Activated CD8-positive, alpha-beta T cell treated with anti-CD3 and anti-CD28 coated beads for 36 hours (primary cell): ENCODE measurements around the gene ANKRD13C. TPM values are rescaled to one million over a fixed set of nuclear protein-coding genes. Genes with fewer than 3 reads are reported as not detected.

Source experiments
- ATAC-seq: fragments of 200-7000 bp; cut with Tn5 transposase; one replicate; pipeline ENCODE4 v1.10.0; 2021; ENCODE audit warnings: mild to moderate bottlenecking, moderate library complexity
- CTCF ChIA-PET: fragments of 350-600 bp; sonication (Branson Sonifier 250); formaldehyde crosslinking; loops from one replicate; lab custom pipeline; 2021; ENCODE audit warnings: antibody characterized with exemption; lab: Charles Lee
- POLR2A ChIA-PET: fragments of 350-600 bp; sonication (Branson Sonifier 250); formaldehyde crosslinking; loops from one replicate; lab custom pipeline; 2021; ENCODE audit warnings: antibody characterized with exemption; lab: Charles Lee
- DNase-seq: peaks from one replicate; pipeline ENCODE4 v3.0.0-alpha.2; 2020
- H3K27ac Mint-ChIP-seq: one replicate; pipeline ENCODE4 v1.8.0; 2021; ENCODE audit warnings: mild to moderate bottlenecking, mixed read lengths
- H3K27me3 Mint-ChIP-seq: one replicate; pipeline ENCODE4 v1.8.0; 2021; ENCODE audit warnings: mixed read lengths
- H3K36me3 Mint-ChIP-seq: one replicate; pipeline ENCODE4 v1.8.0; 2021; ENCODE audit warnings: low read depth, mixed read lengths
- H3K4me1 Mint-ChIP-seq: one replicate; pipeline ENCODE4 v1.8.0; 2021; ENCODE audit warnings: low read depth, mixed read lengths
- H3K4me3 Mint-ChIP-seq: one replicate; pipeline ENCODE4 v1.8.0; 2021; ENCODE audit warnings: mild to moderate bottlenecking, moderate library complexity, mixed read lengths
- H3K9me3 Mint-ChIP-seq: one replicate; pipeline ENCODE4 v1.8.0; 2021; ENCODE audit warnings: mixed read lengths
- intact Hi-C: fragments of 100-400 bp; cut with micrococcal nuclease; formaldehyde crosslinking; loops from one replicate; pipeline ENCODE4 v1.10.0; 2022
- total RNA-seq, 2 experiments: library from RNA; stranded (reverse); gene quantifications; one replicate each; pipeline ENCODE4 v1.2.3, GENCODE V29; 2021
- TF ChIP-seq, protein P1 (sequence below): fragments of 200-600 bp; IDR thresholded peaks from one replicate; pipeline ENCODE4 v1.8.0; 2022; ENCODE audit warnings: antibody characterized with exemption, mild to moderate bottlenecking

The ANKRD13C gene
- total RNA-seq, 2 experiments from 2014 or later, result 15.1 to 16.9 TPM

DNA sequence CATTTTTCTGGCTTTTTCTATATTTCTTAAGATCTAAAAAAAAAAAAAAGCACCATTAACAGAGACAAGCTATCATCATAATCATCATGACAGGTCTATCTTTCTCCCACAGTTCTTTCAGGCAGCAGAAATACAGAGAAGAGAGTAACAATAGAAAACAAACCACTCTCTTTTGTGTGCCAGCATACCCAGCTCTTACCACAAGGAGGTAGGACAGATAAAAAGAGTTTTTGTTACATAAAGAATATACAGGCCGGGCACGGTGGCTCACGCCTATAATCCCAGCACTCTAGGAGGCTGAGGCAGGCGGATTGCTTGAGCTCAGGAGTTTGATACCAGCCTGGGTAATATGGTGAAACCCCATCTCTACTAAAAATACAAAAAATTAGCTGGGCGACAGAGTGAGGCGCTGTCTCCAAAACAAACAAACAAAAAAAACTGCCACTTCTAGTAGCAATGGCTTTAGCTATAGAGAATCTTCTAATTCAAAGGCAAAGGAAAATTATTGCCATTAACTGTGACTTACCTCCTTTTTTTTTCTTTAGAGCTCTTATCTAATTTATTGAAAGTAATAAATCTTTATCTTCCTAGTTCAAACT is 39.7 kb downstream of the ANKRD13C start:
- H3K27ac Mint-ChIP-seq, result no peak overlapping the region
- ATAC-seq (no peak), DNase-seq (no peak)
- TF ChIP-seq, protein P1, sequence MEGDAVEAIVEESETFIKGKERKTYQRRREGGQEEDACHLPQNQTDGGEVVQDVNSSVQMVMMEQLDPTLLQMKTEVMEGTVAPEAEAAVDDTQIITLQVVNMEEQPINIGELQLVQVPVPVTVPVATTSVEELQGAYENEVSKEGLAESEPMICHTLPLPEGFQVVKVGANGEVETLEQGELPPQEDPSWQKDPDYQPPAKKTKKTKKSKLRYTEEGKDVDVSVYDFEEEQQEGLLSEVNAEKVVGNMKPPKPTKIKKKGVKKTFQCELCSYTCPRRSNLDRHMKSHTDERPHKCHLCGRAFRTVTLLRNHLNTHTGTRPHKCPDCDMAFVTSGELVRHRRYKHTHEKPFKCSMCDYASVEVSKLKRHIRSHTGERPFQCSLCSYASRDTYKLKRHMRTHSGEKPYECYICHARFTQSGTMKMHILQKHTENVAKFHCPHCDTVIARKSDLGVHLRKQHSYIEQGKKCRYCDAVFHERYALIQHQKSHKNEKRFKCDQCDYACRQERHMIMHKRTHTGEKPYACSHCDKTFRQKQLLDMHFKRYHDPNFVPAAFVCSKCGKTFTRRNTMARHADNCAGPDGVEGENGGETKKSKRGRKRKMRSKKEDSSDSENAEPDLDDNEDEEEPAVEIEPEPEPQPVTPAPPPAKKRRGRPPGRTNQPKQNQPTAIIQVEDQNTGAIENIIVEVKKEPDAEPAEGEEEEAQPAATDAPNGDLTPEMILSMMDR, result no peak
- H3K27me3 Mint-ChIP-seq, result no peaks in the 10 kb centered on the region
- CTCF ChIA-PET, result interaction anchor here (0.9 to 1.2 kb wide), 3 partner anchors 11 to 96 kb away, joined by 3 read pairs; no protein-coding TSS in a partner anchor
- POLR2A ChIA-PET, result no interaction called here
- H3K9me3 Mint-ChIP-seq, result no peaks in the 10 kb centered on the region
- intact Hi-C loops, result no loop called here
- H3K4me1 Mint-ChIP-seq, result peaks cover 14% of the 10 kb centered on the region
- no peak overlapping the region for H3K4me3 Mint-ChIP-seq
- H3K36me3 Mint-ChIP-seq, result peaks cover 4% of the 10 kb centered on the region

DNA sequence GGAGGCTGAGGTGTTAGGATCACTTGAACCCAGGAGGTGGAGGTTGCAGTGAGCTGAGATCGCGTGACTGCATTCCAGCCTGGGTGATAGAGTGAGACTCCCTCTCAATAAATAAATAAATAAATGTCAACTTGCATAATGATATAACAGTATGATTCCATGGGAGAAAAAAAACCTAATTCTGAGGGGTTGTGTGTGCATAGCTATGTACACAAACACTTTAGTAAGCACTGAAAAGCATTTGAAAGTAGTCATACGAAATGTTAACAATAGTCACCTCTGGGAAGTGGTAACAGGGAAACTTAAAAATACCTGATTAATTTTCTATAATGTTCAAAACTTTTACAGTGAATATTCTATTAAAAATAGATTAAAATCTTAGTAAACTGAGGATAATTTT is 43.2 kb downstream of the ANKRD13C start:
- Mint-ChIP-seq H3K4me3 (no peak overlapping the region), H3K27me3 (no peaks in the 10 kb centered on the region), H3K4me1 (peaks cover 7% of the 10 kb centered on the region), H3K9me3 (no peaks in the 10 kb centered on the region), H3K27ac (no peak overlapping the region), H3K36me3 (peaks cover 6% of the 10 kb centered on the region)
- ATAC-seq, result no peak
- POLR2A ChIA-PET, result interaction anchor here (0.6 kb wide), 1 partner anchor 40 kb away, joined by 3 read pairs; no protein-coding TSS in a partner anchor
- intact Hi-C loops, result no loop called here
- DNase-seq, result no peak
- CTCF ChIA-PET, result interaction anchor here (1.1 kb wide), 1 partner anchor 10 kb away, joined by 3 read pairs; no protein-coding TSS in a partner anchor
- TF ChIP-seq, protein P1, result no peak

DNA sequence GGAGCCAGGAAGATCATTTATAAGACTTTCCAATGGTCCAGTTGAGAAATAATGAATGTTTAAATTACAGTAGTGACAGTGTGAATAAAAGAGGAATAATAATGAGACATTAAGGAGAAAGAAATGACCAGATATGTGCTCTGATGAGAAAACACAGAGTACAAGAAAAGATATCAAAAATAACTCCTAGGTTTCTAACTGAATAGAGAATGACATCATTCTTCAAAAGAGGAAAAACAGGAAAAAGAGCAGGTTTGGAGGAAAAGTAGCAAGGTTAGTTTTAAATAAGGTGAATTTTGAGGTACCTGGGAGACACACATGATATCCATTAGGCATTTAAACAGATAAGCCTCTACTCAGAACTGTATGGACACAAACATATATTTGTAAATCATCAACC is 55.0 kb downstream of the ANKRD13C start:
- ChIA-PET POLR2A (no interaction called here), CTCF (no interaction called here)
- Mint-ChIP-seq H3K4me3 (no peak overlapping the region), H3K4me1 (no peaks in the 10 kb centered on the region), H3K9me3 (no peaks in the 10 kb centered on the region), H3K27me3 (no peaks in the 10 kb centered on the region), H3K27ac (no peak overlapping the region), H3K36me3 (peaks cover 21% of the 10 kb centered on the region)
- no peak for ATAC-seq
- DNase-seq, result no peak
- intact Hi-C loops, result no loop called here
- TF ChIP-seq, protein P1, result no peak

DNA sequence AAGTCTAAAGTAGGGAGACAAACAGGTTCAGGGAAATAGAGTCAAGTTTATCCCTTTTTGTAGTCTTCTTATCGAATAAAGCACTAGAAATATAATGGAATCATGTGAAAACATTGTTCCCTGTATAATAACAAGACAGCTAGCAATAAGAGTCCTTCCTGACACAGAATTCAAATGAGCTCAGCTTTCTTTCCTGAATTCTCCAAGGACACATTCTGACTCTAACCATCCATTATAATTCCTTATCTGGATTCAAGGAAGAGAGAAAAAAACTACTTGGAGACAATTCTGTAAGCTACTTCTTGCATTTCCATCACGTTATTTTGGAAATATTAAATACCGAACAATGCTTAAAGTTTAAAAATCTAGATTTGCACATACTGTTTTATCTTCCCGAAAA is 58.8 kb downstream of the ANKRD13C start:
- TF ChIP-seq, protein P1, result no peak
- peaks cover 32% of the 10 kb centered on the region for H3K36me3 Mint-ChIP-seq
- DNase-seq, result no peak

DNA sequence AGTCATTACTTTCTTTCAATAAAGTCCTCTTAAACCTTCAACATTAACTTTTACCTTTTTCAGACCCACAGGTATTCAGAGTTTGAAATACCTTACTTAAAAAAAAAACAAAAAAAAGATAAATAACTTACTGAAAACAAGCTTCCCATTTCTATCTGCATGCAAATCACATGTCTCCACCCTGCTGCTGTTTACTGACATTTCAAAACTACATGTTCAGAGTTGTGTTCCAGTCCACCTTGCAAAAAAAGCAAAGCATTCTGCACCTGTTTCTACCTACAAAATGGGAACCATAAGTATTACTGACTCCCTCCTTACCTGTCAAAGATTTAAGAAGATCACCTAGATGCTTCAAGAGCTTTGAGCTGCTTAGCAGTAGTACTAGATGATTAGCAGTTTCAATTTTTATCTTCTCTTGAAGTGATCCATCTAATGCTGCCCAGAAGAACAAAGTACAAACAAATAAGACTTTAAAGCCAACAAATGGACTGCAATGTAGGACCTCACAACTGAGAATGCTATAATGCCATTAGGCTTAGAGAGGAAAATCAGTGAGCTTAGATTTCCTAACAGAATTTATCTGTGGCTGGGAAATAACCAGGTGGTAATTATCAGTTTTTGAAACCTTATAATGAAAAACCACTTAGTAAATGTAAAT is 61.2 kb downstream of the ANKRD13C start:
- DNase-seq (no peak), ATAC-seq (no peak)
- H3K9me3 Mint-ChIP-seq, result no peaks in the 10 kb centered on the region
- peaks cover 26% of the 10 kb centered on the region for H3K36me3 Mint-ChIP-seq
- peak overlapping the region; percentile 26 for H3K27ac Mint-ChIP-seq
- no peak overlapping the region for H3K4me3 Mint-ChIP-seq
- H3K27me3 Mint-ChIP-seq, result no peaks in the 10 kb centered on the region
- TF ChIP-seq, protein P1, result no peak
- ChIA-PET POLR2A (no interaction called here), CTCF (no interaction called here)
- intact Hi-C loops, result no loop called here
- peaks cover 2% of the 10 kb centered on the region for H3K4me1 Mint-ChIP-seq

More for the DNA sequence above, 58.8 kb downstream of the ANKRD13C start:
- H3K27ac Mint-ChIP-seq, result no peak overlapping the region
- H3K9me3 Mint-ChIP-seq, result no peaks in the 10 kb centered on the region
- ATAC-seq, result no peak
- no peaks in the 10 kb centered on the region for H3K27me3 Mint-ChIP-seq
- ChIA-PET CTCF (interaction anchor here (1.0 kb wide), 1 partner anchor 12 kb away, joined by 3 read pairs; no protein-coding TSS in a partner anchor), POLR2A (no interaction called here)
- intact Hi-C loops, result no loop called here
- peaks cover 2% of the 10 kb centered on the region for H3K4me1 Mint-ChIP-seq
- H3K4me3 Mint-ChIP-seq, result no peak overlapping the region
